GM21576 (cell line): ENCODE data around the gene NTRK1.

Source experiments
- ATAC-seq: cut with Tn5 transposase; IDR thresholded peaks from one replicate; pipeline ENCODE4 v1.9.1; 2021; ENCODE audit warnings: mild to moderate bottlenecking, moderate library complexity; ENCODE audit not compliant: unreplicated experiment

NTRK1 gene

DNA sequence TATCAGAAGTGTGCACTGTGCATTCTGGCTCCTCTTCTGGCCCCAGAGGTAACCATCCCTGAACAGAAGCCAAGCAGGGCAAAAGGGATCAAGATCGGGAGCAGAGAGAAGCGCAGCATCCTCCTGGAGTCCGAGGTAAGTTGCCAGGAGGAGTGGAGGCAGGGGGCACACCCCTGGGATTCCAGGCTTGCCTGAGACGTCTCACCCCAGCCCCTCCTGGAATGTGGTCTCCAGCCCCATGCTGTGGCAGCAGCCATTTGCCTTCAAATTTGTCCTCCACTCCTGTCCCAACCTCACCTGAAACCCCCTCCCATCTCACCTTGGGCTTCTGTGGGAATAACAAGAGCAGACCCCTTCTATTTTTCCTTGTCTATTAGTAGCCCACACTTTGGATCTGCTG lies 69.8 kb downstream of the NTRK1 start:
- ATAC-seq, result no peak
